AG09319 (cell line): ENCODE measurements around the gene HOXA5.

Experiments used
- DNase-seq: peaks from one replicate; pipeline ENCODE4 v3.0.0-alpha.2; 2010; ENCODE audit warnings: low read depth; ENCODE audit errors: extremely low read depth
- TF ChIP-seq, protein P1 (sequence below): IDR thresholded peaks from 2 replicates; pipeline ENCODE4 v1.5.1; 2011; ENCODE audit warnings: low read depth, mild to moderate bottlenecking, inconsistent platforms, low read length, moderate library complexity

Gene HOXA5

GRCh38 chr7:27094304-27095049, 49.0 kb downstream of the HOXA5 start:
- DNase-seq = no peak
- TF ChIP-seq, protein P1, sequence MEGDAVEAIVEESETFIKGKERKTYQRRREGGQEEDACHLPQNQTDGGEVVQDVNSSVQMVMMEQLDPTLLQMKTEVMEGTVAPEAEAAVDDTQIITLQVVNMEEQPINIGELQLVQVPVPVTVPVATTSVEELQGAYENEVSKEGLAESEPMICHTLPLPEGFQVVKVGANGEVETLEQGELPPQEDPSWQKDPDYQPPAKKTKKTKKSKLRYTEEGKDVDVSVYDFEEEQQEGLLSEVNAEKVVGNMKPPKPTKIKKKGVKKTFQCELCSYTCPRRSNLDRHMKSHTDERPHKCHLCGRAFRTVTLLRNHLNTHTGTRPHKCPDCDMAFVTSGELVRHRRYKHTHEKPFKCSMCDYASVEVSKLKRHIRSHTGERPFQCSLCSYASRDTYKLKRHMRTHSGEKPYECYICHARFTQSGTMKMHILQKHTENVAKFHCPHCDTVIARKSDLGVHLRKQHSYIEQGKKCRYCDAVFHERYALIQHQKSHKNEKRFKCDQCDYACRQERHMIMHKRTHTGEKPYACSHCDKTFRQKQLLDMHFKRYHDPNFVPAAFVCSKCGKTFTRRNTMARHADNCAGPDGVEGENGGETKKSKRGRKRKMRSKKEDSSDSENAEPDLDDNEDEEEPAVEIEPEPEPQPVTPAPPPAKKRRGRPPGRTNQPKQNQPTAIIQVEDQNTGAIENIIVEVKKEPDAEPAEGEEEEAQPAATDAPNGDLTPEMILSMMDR = no peak

DNA sequence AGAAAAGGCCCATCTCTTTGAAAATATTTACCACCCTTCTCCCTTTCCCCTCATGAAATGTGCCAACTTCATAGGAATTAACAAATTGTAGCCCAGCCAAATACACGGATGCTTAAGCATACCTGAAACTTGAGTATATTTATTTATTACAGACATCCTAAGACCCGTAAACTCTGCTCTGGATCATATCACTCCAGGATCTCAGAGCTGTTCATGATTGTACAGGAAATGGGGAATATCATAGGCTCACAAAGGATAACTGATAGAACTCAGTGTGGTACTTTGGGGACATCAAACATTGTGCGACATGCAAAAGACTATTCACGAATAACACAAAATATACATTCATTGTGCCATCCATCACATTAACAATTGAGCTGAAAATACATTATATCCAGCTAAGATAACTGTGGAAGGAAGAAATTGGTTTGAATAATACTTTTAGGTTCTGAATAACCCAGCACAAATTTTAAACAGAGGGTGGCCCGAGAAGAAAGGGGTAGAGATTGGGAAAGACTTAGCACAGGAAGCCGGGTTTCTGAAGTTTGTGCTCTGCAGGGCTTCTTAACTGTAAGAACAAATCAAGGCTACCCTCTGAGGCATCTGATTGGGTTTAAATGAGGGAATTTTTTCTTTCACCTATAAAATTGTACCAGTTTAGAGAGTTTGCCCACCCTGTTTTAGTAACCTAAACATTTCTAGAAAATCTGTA, 50.1 kb downstream of the HOXA5 start:
- no peak for DNase-seq
- TF ChIP-seq, protein P1 = no peak

DNA sequence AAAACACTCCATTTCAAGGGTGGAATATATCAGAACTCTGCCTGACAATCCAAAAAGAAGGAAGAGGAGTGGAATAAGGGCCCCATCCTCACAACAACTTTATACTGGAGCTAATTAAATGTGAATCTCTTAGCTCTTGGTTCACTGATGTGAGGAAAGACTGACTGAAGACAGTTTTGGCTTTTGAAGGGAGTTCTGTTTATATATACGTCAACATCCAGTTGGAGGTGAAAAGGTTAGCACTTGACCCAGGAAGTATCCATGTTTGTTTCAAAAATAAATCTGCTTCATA, 50.7 kb downstream of the HOXA5 start:
- TF ChIP-seq, protein P1 = no peak
- DNase-seq = no peak

DNA sequence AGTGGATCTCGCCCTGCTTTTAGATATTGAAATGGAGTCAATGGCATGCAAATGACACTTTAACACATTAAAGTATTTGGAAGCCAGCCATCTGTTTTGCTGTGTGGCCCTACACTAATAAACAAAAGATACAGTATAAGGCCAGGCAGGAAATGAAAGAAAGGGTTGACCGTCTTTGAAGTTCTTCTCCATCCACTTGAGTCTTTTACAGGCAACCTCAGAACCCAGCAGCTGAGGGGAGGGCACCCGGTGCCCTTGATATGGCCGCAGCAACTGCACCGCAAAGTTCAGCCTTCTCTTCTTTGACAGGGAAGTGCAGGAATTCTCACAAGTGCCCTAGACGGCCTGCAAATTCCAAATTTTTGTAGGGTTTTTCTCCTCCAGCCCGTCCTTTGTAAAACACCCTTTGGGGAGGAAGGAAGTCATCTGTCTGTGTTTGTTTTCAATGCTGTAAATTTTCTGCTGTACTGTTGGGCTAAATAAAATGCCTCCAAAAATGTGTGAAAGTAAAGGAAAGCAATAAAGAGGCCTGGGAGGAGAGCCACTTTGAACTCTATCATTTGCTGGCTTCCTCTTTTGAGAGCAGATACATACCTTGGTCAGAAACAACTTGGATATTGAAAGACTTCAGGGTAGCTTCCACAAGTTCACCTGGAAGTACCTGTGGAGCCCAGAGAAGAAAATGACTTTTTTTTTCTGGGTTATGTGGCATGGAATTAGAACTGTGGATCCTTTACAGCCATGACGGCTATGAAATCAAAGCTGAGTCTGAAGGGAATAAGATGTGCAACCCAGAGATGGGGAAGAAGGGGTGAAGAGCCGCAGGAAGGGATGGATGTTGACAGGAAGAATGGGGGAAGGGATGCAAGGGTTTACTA, 51.3 kb downstream of the HOXA5 start:
- DNase-seq = no peak
- TF ChIP-seq, protein P1 = no peak

DNA sequence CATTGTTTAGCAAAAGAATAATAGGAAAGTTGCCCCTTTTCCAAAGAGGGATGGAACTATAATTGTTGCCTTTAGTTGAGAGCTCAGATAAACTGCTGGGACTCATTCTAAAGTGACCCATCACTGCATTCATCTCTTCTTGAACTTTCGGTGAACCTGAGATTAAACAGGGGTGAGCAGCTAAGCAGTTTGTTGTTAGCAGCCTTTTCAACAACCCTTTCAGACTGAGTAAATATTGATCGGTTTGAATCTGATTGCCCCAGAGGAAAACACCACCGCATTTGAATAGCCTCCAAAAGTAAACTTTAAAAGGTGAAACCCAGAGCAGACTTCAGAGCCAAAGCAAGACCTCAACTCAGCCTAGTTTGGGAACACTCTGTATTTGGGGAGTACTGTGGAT, 52.4 kb downstream of the HOXA5 start:
- DNase-seq = no peak
- TF ChIP-seq, protein P1 = no peak
